Stomach smooth muscle (tissue), 2 donors: ENCODE data around the gene KRT12.

Experiments used
- H3K27ac ChIP-seq: one replicate; pipeline ENCODE4 v1.7.0; 2013; ENCODE audit warnings: mild to moderate bottlenecking, low read length, inconsistent platforms
- H3K27me3 ChIP-seq, 2 donors: one replicate each; pipeline ENCODE4 v1.7.0; 2013; ENCODE audit warnings: low read length in 2 of 2; ENCODE audit not compliant: insufficient read depth in 2 of 2, control insufficient read depth in 1 of 2
- H3K36me3 ChIP-seq, 2 donors: one replicate each; pipeline ENCODE4 v1.7.0; 2013; ENCODE audit warnings: low read length in 2 of 2; ENCODE audit not compliant: control insufficient read depth in 2 of 2, insufficient read depth in 2 of 2
- H3K4me1 ChIP-seq: one replicate; pipeline ENCODE4 v1.7.0; 2013; ENCODE audit warnings: low read length; ENCODE audit not compliant: control insufficient read depth, insufficient read depth
- H3K4me3 ChIP-seq, 2 donors: one replicate each; pipeline ENCODE4 v1.7.0; 2013; ENCODE audit warnings: low read length in 2 of 2
- H3K9ac ChIP-seq, 2 donors: one replicate each; pipeline ENCODE4 v1.7.0; 2013; ENCODE audit warnings: low read length in 2 of 2, mild to moderate bottlenecking in 1 of 2
- H3K9me3 ChIP-seq, 2 donors: one replicate each; pipeline ENCODE4 v1.7.0; 2013; ENCODE audit warnings: low read length in 2 of 2; ENCODE audit not compliant: control insufficient read depth in 2 of 2
- donor health status: healthy.
- donor health status: Pancreatic carcinoma.

The KRT12 gene

GRCh38 chr17:40824015-40824832 is 42.8 kb downstream of the KRT12 start:
- Histone ChIP-seq H3K27me3 (no peaks in the 10 kb centered on the region), H3K36me3 (no peaks in the 10 kb centered on the region), H3K4me1 (no peaks in the 10 kb centered on the region)

GRCh38 chr17:40822132-40822812 is 44.8 kb downstream of the KRT12 start, which contains the start of gene KRT10:
TSS of gene KRT10 (minus strand) at chr17:40822614. CDS start at chr17:40822585, 29 bp downstream.
- H3K4me1 ChIP-seq, result no peaks in the 10 kb centered on the region
- no peaks in the 10 kb centered on the region for H3K36me3 ChIP-seq
- H3K27ac ChIP-seq, result no peak within 1 kb of the TSS
- no peaks in the 10 kb centered on the region for H3K9me3 ChIP-seq
- no peaks in the 10 kb centered on the region for H3K27me3 ChIP-seq
- H3K9ac ChIP-seq, result no peak within 1 kb of the TSS
- no peak within 1 kb of the TSS for H3K4me3 ChIP-seq

More at GRCh38 chr17:40824015-40824832, 42.8 kb downstream of the KRT12 start:
- no peak overlapping the region for H3K9ac ChIP-seq
- no peak overlapping the region for H3K4me3 ChIP-seq
- H3K9me3 ChIP-seq, result no peaks in the 10 kb centered on the region
- no peak overlapping the region for H3K27ac ChIP-seq

GRCh38 chr17:40821536-40821935 is 45.5 kb downstream of the KRT12 start:
- H3K9ac ChIP-seq, result no peak overlapping the region
- no peak overlapping the region for H3K27ac ChIP-seq
- no peaks in the 10 kb centered on the region for H3K36me3 ChIP-seq
- H3K4me1 ChIP-seq, result no peaks in the 10 kb centered on the region
- H3K4me3 ChIP-seq, result no peak overlapping the region
- H3K27me3 ChIP-seq, result no peaks in the 10 kb centered on the region
- H3K9me3 ChIP-seq, result no peaks in the 10 kb centered on the region

- Histone ChIP-seq H3K9me3 (no peaks in the 10 kb centered on the region), H3K4me3 (no peak overlapping the region), H3K27ac (no peak overlapping the region), H3K27me3 (no peaks in the 10 kb centered on the region), H3K36me3 (no peaks in the 10 kb centered on the region), H3K9ac (no peak overlapping the region), H3K4me1 (no peaks in the 10 kb centered on the region)
These were observed 46.7 kb downstream of the KRT12 start for GRCh38 chr17:40820228-40820838.

- Histone ChIP-seq H3K9ac (peak overlapping the region; percentile 50 to 62), H3K4me3 (peak overlapping the region; percentile 75 to 76), H3K36me3 (no peaks in the 10 kb centered on the region), H3K4me1 (no peaks in the 10 kb centered on the region), H3K27me3 (no peaks in the 10 kb centered on the region), H3K27ac (peak overlapping the region; percentile 12), H3K9me3 (no peaks in the 10 kb centered on the region)
These were observed 47.4 kb downstream of the KRT12 start for GRCh38 chr17:40819528-40820125.

GRCh38 chr17:40818733-40819527 is 48.1 kb downstream of the KRT12 start:
- H3K4me1 ChIP-seq, result no peaks in the 10 kb centered on the region

GRCh38 chr17:40818343-40818732 is 48.7 kb downstream of the KRT12 start:
- H3K4me3 ChIP-seq, result peak overlapping the region; percentile 74 to 76
- H3K4me1 ChIP-seq, result no peaks in the 10 kb centered on the region
- H3K9ac ChIP-seq, result peak overlapping the region; percentile 50 to 77
- no peaks in the 10 kb centered on the region for H3K36me3 ChIP-seq
- no peaks in the 10 kb centered on the region for H3K9me3 ChIP-seq
- H3K27ac ChIP-seq, result peak overlapping the region; percentile 32
- H3K27me3 ChIP-seq, result no peaks in the 10 kb centered on the region

More at GRCh38 chr17:40818733-40819527, 48.1 kb downstream of the KRT12 start:
- Histone ChIP-seq H3K36me3 (no peaks in the 10 kb centered on the region), H3K9me3 (no peaks in the 10 kb centered on the region), H3K27me3 (no peaks in the 10 kb centered on the region), H3K27ac (peak overlapping the region; percentile 32), H3K9ac (peak overlapping the region; percentile 50 to 77), H3K4me3 (peak overlapping the region; percentile 75 to 76)

- Histone ChIP-seq H3K27me3 (no peaks in the 10 kb centered on the region), H3K36me3 (no peaks in the 10 kb centered on the region), H3K4me1 (no peaks in the 10 kb centered on the region), H3K4me3 (no peak overlapping the region), H3K9ac (no peak overlapping the region), H3K27ac (no peak overlapping the region), H3K9me3 (no peaks in the 10 kb centered on the region)
These were observed 49.8 kb downstream of the KRT12 start for GRCh38 chr17:40817103-40817682.

GRCh38 chr17:40816569-40816968 is 50.5 kb downstream of the KRT12 start:
- no peaks in the 10 kb centered on the region for H3K27me3 ChIP-seq
- no peaks in the 10 kb centered on the region for H3K4me1 ChIP-seq
- no peaks in the 10 kb centered on the region for H3K36me3 ChIP-seq
- no peaks in the 10 kb centered on the region for H3K9me3 ChIP-seq
- no peak overlapping the region for H3K9ac ChIP-seq
- H3K27ac ChIP-seq, result no peak overlapping the region
- no peak overlapping the region for H3K4me3 ChIP-seq
